PFSK-1 (cell line): Measurements from ENCODE around the gene CYB5R3.

Source experiments
- FOXP2 ChIP-seq: optimal IDR thresholded peaks from 2 replicates; pipeline ENCODE3; 2011; ENCODE audit warnings: borderline replicate concordance, control low read depth, inconsistent platforms; ENCODE audit not compliant: insufficient read depth; ENCODE audit errors: extremely low read length, extremely low read depth
- POLR2AphosphoS5 ChIP-seq: IDR thresholded peaks from 2 replicates; pipeline ENCODE4 v1.6.1; 2012; ENCODE audit warnings: low read depth, mild to moderate bottlenecking, control low read depth, low read length, moderate library complexity
- REST ChIP-seq, 2 experiments: IDR thresholded peaks; 2 replicates each; pipeline versions ENCODE4 v1.6.1 to v1.8.0; 2011 to 2012; ENCODE audit warnings: low read depth in 2 of 2, low read length in 2 of 2, control low read depth in 1 of 2, inconsistent platforms in 1 of 2, mild to moderate bottlenecking in 1 of 2, moderate library complexity in 1 of 2; ENCODE audit not compliant: insufficient read depth in 1 of 2
- SIN3A ChIP-seq: IDR thresholded peaks from 2 replicates; pipeline ENCODE4 v1.6.1; 2012; ENCODE audit warnings: mild to moderate bottlenecking, low read length, moderate library complexity, borderline replicate concordance; ENCODE audit not compliant: insufficient read depth
- TAF1 ChIP-seq: IDR thresholded peaks from 2 replicates; pipeline ENCODE4 v1.6.1; 2012; ENCODE audit warnings: low read length, control low read depth, borderline replicate concordance; ENCODE audit not compliant: insufficient read depth

Gene CYB5R3

GRCh38 chr22:42646569-42647525 lies 2.3 kb downstream of the CYB5R3 start:
- TF ChIP-seq FOXP2 (no peak), TAF1 (no peak), SIN3A (no peak), POLR2AphosphoS5 (no peak), REST (IDR thresholded peaks at IDR 0.05; ENCODE audit: insufficient read depth in 1 of 2, low read depth in 2 of 2, low read length in 2 of 2) (no peak)

- TF ChIP-seq TAF1 (no peak), FOXP2 (no peak), POLR2AphosphoS5 (no peak)
These were observed 3.1 kb downstream of the CYB5R3 start for GRCh38 chr22:42645938-42646568.

GRCh38 chr22:42645341-42645937 lies 3.8 kb downstream of the CYB5R3 start:
- no peak for TF ChIP-seq SIN3A
- no peak for TF ChIP-seq FOXP2
- TF ChIP-seq POLR2AphosphoS5 = no peak
- TF ChIP-seq REST (IDR thresholded peaks at IDR 0.05; ENCODE audit: insufficient read depth in 1 of 2, low read depth in 2 of 2, low read length in 2 of 2) = no peak

- TF ChIP-seq SIN3A (no peak), FOXP2 (no peak), TAF1 (no peak), POLR2AphosphoS5 (no peak), REST (IDR thresholded peaks at IDR 0.05; ENCODE audit: insufficient read depth in 1 of 2, low read depth in 2 of 2, low read length in 2 of 2) (no peak)
These were observed 4.5 kb downstream of the CYB5R3 start for GRCh38 chr22:42644422-42645340.
